Small intestine (tissue), 7 donors: ENCODE results near the gene FBL. TPM values are rescaled to one million over a fixed set of nuclear protein-coding genes. Genes with fewer than 3 reads are reported as not detected.
"Not testable (repeated sequence)": the region's sequence is repeated elsewhere in the genome, so short reads cannot be mapped to it uniquely, and the experiment has no call there.

Experiments
- DNase-seq, 2 donors: peaks; one replicate each; pipeline versions ENCODE4 v3.0.0 to v3.0.0-alpha.2; 2013
- FAIRE-seq: peaks from 2 replicates; lab custom pipeline; 2012; peaks lifted over from hg19 to GRCh38; lab: Jason Lieb, UNC
- H3K27ac ChIP-seq, 3 donors: one replicate each; pipeline ENCODE4 v1.5.1; 2013; ENCODE audit warnings: low read length in 2 of 3, mild to moderate bottlenecking in 2 of 3, control low read depth in 1 of 3, inconsistent platforms in 1 of 3, low read depth in 1 of 3, moderate library complexity in 1 of 3
- H3K27me3 ChIP-seq, 3 donors: one replicate each; pipeline ENCODE4 v1.6.1; 2013; ENCODE audit warnings: low read length in 3 of 3, inconsistent platforms in 1 of 3; ENCODE audit not compliant: control insufficient read depth in 3 of 3, insufficient read depth in 3 of 3
- H3K36me3 ChIP-seq, 3 donors: one replicate each; pipeline ENCODE4 v1.6.1; 2013; ENCODE audit warnings: low read length in 3 of 3, inconsistent platforms in 1 of 3, low read depth in 1 of 3, mild to moderate bottlenecking in 1 of 3, moderate library complexity in 1 of 3; ENCODE audit not compliant: control insufficient read depth in 3 of 3, insufficient read depth in 2 of 3
- H3K4me1 ChIP-seq, 3 donors: one replicate each; pipeline ENCODE4 v1.6.1; 2013; ENCODE audit warnings: low read length in 2 of 3, inconsistent platforms in 1 of 3, low read depth in 1 of 3, mild to moderate bottlenecking in 1 of 3, moderate library complexity in 1 of 3; ENCODE audit not compliant: control insufficient read depth in 3 of 3, insufficient read depth in 2 of 3
- H3K4me3 ChIP-seq, 3 donors: one replicate each; pipeline ENCODE4 v1.5.1; 2013; ENCODE audit warnings: low read length in 3 of 3, control low read depth in 1 of 3, inconsistent platforms in 1 of 3, low read depth in 1 of 3, mild to moderate bottlenecking in 1 of 3, moderate library complexity in 1 of 3
- H3K9me3 ChIP-seq, 2 donors: one replicate each; pipeline ENCODE4 v1.6.1; 2013; ENCODE audit warnings: low read depth in 1 of 2, low read length in 1 of 2; ENCODE audit not compliant: control insufficient read depth in 2 of 2, insufficient read depth in 1 of 2
- WGBS, 3 donors: extraction: QIAGEN DNeasy Blood & Tissue Kit; methylation state at CpG; one replicate each; pipeline ENCODE4 v1.1.7; 2013; 5-methylcytosine and 5-hydroxymethylcytosine counted together
- polyA plus RNA-seq, 4 donors: library from polyadenylated mRNA; stranded (reverse) in 3 of 4; unstranded in 1 of 4; fragments of 200-250 nt in 3 of 4; fragments of 120-200 nt in 1 of 4; gene quantifications; one replicate each; pipeline versions ENCODE4 v1.2.1 to v1.2.3, GENCODE V29; 2013
- donor health status: healthy with polysubstance abuse.
- donor health status: control.
- donor health status: control.
- donor health status: Bipolar disorder and iron deficiency.
- donor health status: healthy.

Gene FBL
- polyA plus RNA-seq, 4 donors = 109 to 447 (median 199) TPM

DNA sequence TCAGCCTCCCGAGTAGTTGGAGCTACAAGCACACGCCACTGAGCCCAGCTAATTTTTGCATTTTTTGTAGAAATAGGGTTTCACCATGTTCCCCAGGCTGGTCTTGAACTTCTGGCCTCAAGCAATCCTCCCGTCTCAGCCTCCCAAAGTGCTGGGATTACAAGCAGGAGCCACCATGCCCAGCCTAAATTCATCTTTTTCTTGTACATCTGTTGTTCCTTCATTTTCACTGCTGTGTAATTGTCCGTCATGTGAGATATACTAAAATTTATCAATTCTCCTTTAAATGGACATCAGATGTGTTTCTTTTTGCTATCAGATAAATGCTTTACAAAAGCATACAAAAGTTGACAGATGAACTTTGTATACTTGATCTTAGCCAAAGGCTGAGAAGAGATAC lies 35.1 kb downstream of the FBL start:
- 87 to 95% (median 89%) methylated on average over 4 of the region's 4 CpGs for WGBS, 3 donors
- no peaks in the 10 kb centered on the region for H3K36me3 ChIP-seq
- no peak for FAIRE-seq
- no peak for DNase-seq
- peaks cover 0 to 10% of the 10 kb centered on the region in 2 donors for H3K9me3 ChIP-seq
- no peak overlapping the region for H3K27ac ChIP-seq
- H3K27me3 ChIP-seq = no peaks in the 10 kb centered on the region
- H3K4me1 ChIP-seq = no peaks in the 10 kb centered on the region
- H3K4me3 ChIP-seq = no peak overlapping the region

DNA sequence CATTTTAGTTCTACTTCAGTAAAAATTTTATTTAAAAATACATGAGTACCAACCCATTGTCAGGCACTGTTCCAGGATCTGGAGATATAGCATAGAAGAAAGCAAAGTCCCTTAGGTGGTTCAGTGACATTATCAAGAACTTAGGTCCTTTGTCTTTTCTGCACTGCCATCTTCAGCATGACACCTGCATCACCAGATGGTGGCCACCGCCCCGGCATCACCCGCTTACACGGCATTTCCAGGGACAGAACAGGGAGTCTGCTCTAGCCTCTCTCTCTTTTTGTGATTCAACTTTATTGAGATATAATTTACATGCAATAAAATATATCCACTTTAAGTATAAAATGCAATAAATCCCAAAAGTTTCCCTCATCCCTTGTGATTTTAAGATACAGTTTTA lies 35.8 kb downstream of the FBL start:
- WGBS, 3 donors = 73 to 87% (median 86%) methylated on average over 4 of the region's 4 CpGs
- Histone ChIP-seq H3K27ac (no peak overlapping the region), H3K9me3 (peaks cover 0 to 10% of the 10 kb centered on the region in 2 donors), H3K4me1 (no peaks in the 10 kb centered on the region), H3K4me3 (no peak overlapping the region), H3K36me3 (no peaks in the 10 kb centered on the region), H3K27me3 (no peaks in the 10 kb centered on the region)
- DNase-seq (no peak), FAIRE-seq (no peak)

DNA sequence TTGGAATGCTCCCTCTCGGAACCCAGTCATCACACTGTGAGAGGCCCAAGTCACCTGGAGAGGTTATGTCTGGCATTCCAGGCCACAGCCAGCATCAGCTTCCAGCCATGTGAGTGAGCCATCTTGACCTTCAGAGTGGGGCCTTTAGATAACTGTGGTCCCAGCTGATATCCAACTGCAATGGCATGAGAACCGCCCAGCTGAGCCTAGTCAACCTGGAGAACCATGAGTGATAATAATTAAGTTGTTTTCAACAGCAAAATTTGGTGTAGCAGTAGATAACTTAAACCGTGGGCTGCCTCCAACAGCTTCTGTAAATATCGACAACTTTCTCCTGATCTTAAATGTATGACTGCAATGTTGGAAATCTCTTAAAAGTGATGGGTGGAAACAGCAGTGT lies 36.8 kb downstream of the FBL start:
- H3K27me3 ChIP-seq = no peaks in the 10 kb centered on the region
- H3K27ac ChIP-seq = no peak overlapping the region
- H3K4me1 ChIP-seq = no peaks in the 10 kb centered on the region
- WGBS, 3 donors = 88 to 95% (median 93%) methylated on average over 4 of the region's 4 CpGs
- no peak for FAIRE-seq
- DNase-seq = no peak
- H3K4me3 ChIP-seq = no peak overlapping the region
- peaks cover 0 to 10% of the 10 kb centered on the region in 2 donors for H3K9me3 ChIP-seq
- no peaks in the 10 kb centered on the region for H3K36me3 ChIP-seq

GRCh38 chr19:39808688-39809087 lies 37.5 kb downstream of the FBL start:
- not testable (repeated sequence) for H3K4me3 ChIP-seq, FAIRE-seq, H3K27me3 ChIP-seq, H3K36me3 ChIP-seq, H3K27ac ChIP-seq, DNase-seq, H3K4me1 ChIP-seq
- 79 to 87% (median 84%) methylated on average over 7 of the region's 7 CpGs for WGBS, 3 donors
- peaks cover 0 to 10% of the 10 kb centered on the region in 2 donors for H3K9me3 ChIP-seq

DNA sequence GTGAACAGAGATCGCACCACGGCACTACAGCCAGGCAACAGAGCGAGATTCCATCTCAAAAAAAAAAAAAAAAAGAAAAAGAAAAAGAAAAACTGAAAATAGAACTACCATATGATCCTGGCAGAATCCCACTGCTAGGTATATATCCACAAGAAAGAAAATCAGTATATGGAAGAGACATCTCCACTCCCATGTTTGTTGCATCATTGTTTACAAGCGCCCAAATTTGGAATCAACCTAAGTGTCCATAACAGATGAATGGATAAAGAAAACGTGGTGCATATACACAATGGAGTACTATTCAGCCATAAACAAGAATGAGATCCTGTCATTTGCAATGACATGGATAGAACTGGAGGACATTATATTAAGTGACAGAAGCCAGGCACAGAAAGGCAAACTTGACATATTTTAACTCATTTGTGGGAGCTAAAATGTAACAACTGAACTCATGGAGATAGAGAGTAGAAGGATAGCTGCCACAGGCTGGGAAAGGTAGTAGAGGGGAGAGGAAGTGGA lies 38.3 kb downstream of the FBL start:
- FAIRE-seq = no peak
- H3K27me3 ChIP-seq = peaks cover 0 to 2% (median 0%) of the 10 kb centered on the region in 3 donors

DNA sequence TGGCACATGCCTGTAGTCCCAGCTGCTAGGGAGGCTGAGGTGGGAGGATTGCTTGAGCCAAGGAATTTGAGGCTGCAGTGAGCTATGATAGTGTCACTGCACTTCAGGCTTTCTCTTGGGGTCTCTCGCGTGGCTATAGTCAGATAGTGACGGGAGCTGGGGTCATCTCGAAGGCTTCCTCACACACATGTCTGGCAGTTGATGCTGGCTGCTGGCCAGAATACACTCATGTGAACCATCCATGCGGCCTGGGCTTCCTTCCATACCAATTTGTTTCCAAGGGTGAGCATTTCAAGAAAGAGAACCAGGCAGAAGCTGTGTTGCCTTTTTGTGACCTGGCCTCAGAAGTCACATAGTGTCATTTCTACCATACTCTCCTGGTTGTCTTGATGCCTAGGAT lies 41.1 kb downstream of the FBL start:
- H3K4me3 ChIP-seq = no peak overlapping the region
- peaks cover 0 to 10% of the 10 kb centered on the region in 2 donors for H3K9me3 ChIP-seq
- H3K27ac ChIP-seq = no peak overlapping the region
- no peaks in the 10 kb centered on the region for H3K36me3 ChIP-seq
- peaks cover 0 to 5% (median 0%) of the 10 kb centered on the region in 3 donors for H3K27me3 ChIP-seq
- WGBS, 3 donors = 41 to 69% (median 64%) methylated on average over 5 of the region's 5 CpGs
- no peak for FAIRE-seq
- no peak for DNase-seq
- no peaks in the 10 kb centered on the region for H3K4me1 ChIP-seq

More for the DNA sequence above, 38.3 kb downstream of the FBL start:
- no peaks in the 10 kb centered on the region for H3K36me3 ChIP-seq
- no peak overlapping the region for H3K4me3 ChIP-seq
- 69 to 80% (median 75%) methylated on average over 5 of the region's 5 CpGs for WGBS, 3 donors
- H3K4me1 ChIP-seq = no peaks in the 10 kb centered on the region
- peaks cover 0 to 10% of the 10 kb centered on the region in 2 donors for H3K9me3 ChIP-seq
- no peak overlapping the region for H3K27ac ChIP-seq
- no peak for DNase-seq

GRCh38 chr19:39802958-39803357 lies 43.2 kb downstream of the FBL start:
- FAIRE-seq (no peak), DNase-seq (no peak)
- Histone ChIP-seq H3K36me3 (no peaks in the 10 kb centered on the region), H3K27me3 (peaks cover 0 to 5% (median 0%) of the 10 kb centered on the region in 3 donors), H3K4me1 (no peaks in the 10 kb centered on the region), H3K27ac (no peak overlapping the region), H3K4me3 (no peak overlapping the region), H3K9me3 (no peaks in the 10 kb centered on the region)
- WGBS, 3 donors = 22 to 27% (median 24%) methylated on average over 4 of the region's 4 CpGs

DNA sequence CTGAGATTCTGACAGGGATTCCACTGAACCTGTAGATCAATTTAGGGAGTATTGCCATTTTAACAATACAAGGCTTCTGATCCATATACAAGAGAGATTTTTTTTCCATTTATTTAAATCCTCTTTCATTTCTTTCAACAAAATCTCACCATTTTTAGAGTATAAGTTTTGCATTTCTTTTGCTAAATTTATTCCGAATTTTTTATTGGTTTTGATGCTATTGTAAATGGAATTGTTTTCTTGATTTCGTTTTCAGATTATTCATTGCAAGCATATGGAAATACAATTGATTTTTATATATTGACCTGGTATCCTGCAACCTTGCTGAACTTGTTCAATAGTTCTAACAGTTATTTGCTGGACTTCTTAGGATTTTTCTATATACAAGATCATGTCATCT lies 49.1 kb downstream of the FBL start:
- H3K27ac ChIP-seq = no peak overlapping the region
- DNase-seq (no peak), FAIRE-seq (no peak)
- H3K9me3 ChIP-seq = no peaks in the 10 kb centered on the region
- no peaks in the 10 kb centered on the region for H3K4me1 ChIP-seq
- H3K36me3 ChIP-seq = no peaks in the 10 kb centered on the region
- peaks cover 0 to 5% (median 0%) of the 10 kb centered on the region in 3 donors for H3K27me3 ChIP-seq
- no peak overlapping the region for H3K4me3 ChIP-seq
- 51 to 56% (median 54%) methylated on average over 2 of the region's 2 CpGs for WGBS, 3 donors

GRCh38 chr19:39796000-39796498 lies 50.1 kb downstream of the FBL start:
- Histone ChIP-seq H3K9me3 (no peaks in the 10 kb centered on the region), H3K27me3 (peaks cover 0 to 5% (median 0%) of the 10 kb centered on the region in 3 donors), H3K27ac (no peak overlapping the region), H3K4me3 (no peak overlapping the region), H3K36me3 (no peaks in the 10 kb centered on the region), H3K4me1 (no peaks in the 10 kb centered on the region)
- FAIRE-seq (no peak), DNase-seq (no peak)
- WGBS, 3 donors = 29 to 32% (median 31%) methylated on average over 2 of the region's 2 CpGs
